RWPE1 (cell line): ENCODE measurements around the gene ROM1.

ENCODE experiments used
- CTCF ChIA-PET: fragments of 350-600 bp; sonication (Branson Sonifier 250); formaldehyde crosslinking; extraction: SDS; loops from one replicate; lab custom pipeline; 2021; lab: Yijun Ruan, JAX
- POLR2A ChIA-PET: fragments of 400-600 bp; formaldehyde crosslinking; extraction: SDS; loops from one replicate; lab custom pipeline; 2020; ENCODE audit warnings: antibody characterized with exemption; ENCODE audit not compliant: low non-redundant PET; lab: Yijun Ruan, JAX
- DNase-seq: peaks from one replicate; pipeline ENCODE4 v3.0.0; 2012; ENCODE audit warnings: low spot score
- H3K27ac ChIP-seq: fragments of 450-650 bp; 2 replicates; pipeline ENCODE4 v1.5.1; 2017
- CTCF ChIP-seq: fragments of 450-650 bp; conservative IDR thresholded peaks from 2 replicates; pipeline ENCODE4 v1.5.1; 2017; ENCODE audit warnings: low read depth, mild to moderate bottlenecking

The ROM1 gene

GRCh38 chr11:62588966-62589637 is 24.0 kb upstream of the ROM1 start:
- peak overlapping the region; percentile 37 for H3K27ac ChIP-seq
- ChIA-PET CTCF (interaction anchor here (0.6 kb wide), 1 partner anchor 123 kb away, joined by 4 read pairs; no protein-coding TSS in a partner anchor), POLR2A (no interaction called here)
- TF ChIP-seq CTCF = peak; percentile 34
- DNase-seq = no peak

- DNase-seq = peak; percentile 89
- peak within 1 kb of the TSS; percentile 91 for H3K27ac ChIP-seq
- CTCF ChIA-PET = interaction anchor here (0.6 kb wide), 2 partner anchors 19 to 215 kb away, joined by 3 read pairs; no protein-coding TSS in a partner anchor
- TF ChIP-seq CTCF = no peak
- POLR2A ChIA-PET = interaction anchor here (0.5 to 2.9 kb wide), 18 partner anchors 9 to 136 kb away, joined by 3 to 24 read pairs (median 4); partner anchors contain the start of genes AHNAK, B3GAT3, C11orf98 and CSKMT
Measured at GRCh38 chr11:62591448-62592145, 21.5 kb upstream of the ROM1 start, which contains the start of gene TUT1. Gene TUT1 (minus strand): TSS chr11:62591523. CDS start chr11:62591485, 38 bp downstream.

- no peak for TF ChIP-seq CTCF
- peak overlapping the region; percentile 91 for H3K27ac ChIP-seq
- CTCF ChIA-PET = interaction anchor here (0.7 to 0.9 kb wide), 2 partner anchors 73 to 97 kb away, joined by 3 to 4 read pairs; partner anchors contain the start of gene LRRN4CL
- DNase-seq = no peak
- POLR2A ChIA-PET = interaction anchor here (0.5 to 2.9 kb wide), 12 partner anchors 9 to 73 kb away, joined by 3 to 24 read pairs (median 5); partner anchors contain the start of genes AHNAK, C11orf98, CSKMT and EEF1G
Measured at GRCh38 chr11:62592146-62592815, 20.8 kb upstream of the ROM1 start.

- ChIA-PET POLR2A (interaction anchor here (0.6 to 2.9 kb wide), 2 partner anchors 8 to 72 kb away, joined by 3 to 16 read pairs; partner anchors contain the start of genes C11orf98, CSKMT and MTA2), CTCF (interaction anchor here (0.7 to 0.9 kb wide), 2 partner anchors 73 to 97 kb away, joined by 3 to 4 read pairs; partner anchors contain the start of gene LRRN4CL)
- DNase-seq = no peak
- peak overlapping the region; percentile 91 for H3K27ac ChIP-seq
- TF ChIP-seq CTCF = no peak
Measured at GRCh38 chr11:62592989-62593421, 20.1 kb upstream of the ROM1 start.

- POLR2A ChIA-PET = interaction anchor here (0.6 to 2.9 kb wide), 2 partner anchors 8 to 72 kb away, joined by 3 to 16 read pairs; partner anchors contain the start of genes C11orf98, CSKMT and MTA2
- peak; percentile 68 for TF ChIP-seq CTCF
- CTCF ChIA-PET = interaction anchor here (0.8 kb wide), 1 partner anchor 193 kb away, joined by 5 read pairs; no protein-coding TSS in a partner anchor
- peak overlapping the region; percentile 91 for H3K27ac ChIP-seq
- peak; percentile 47 for DNase-seq
Measured at GRCh38 chr11:62593434-62594044, 19.5 kb upstream of the ROM1 start.
